MM.1S (cell line): ENCODE measurements around the gene PHACTR1.
"Not testable (repeated sequence)": the region's sequence is repeated elsewhere in the genome, so short reads cannot be mapped to it uniquely, and the experiment has no call there.

Source experiments
- DNase-seq: peaks from one replicate; pipeline ENCODE4 v3.0.0-alpha.2; 2015
- H2AFZ ChIP-seq: fragments of 300-600 bp; sonication (generic); 2 replicates; pipeline ENCODE4 v1.6.0; 2016; ENCODE audit warnings: antibody characterized with exemption, low read length
- H3F3A ChIP-seq: fragments of 300-600 bp; sonication (generic); 2 replicates; pipeline ENCODE4 v1.6.1; 2016; ENCODE audit warnings: mild to moderate bottlenecking, antibody characterized with exemption, low read length, moderate library complexity, mixed read lengths; ENCODE audit not compliant: insufficient read depth
- H3K27ac ChIP-seq: fragments of 300-600 bp; sonication (generic); 2 replicates; pipeline ENCODE4 v1.5.1; 2016; ENCODE audit warnings: mild to moderate bottlenecking, low read length
- H3K27me3 ChIP-seq: fragments of 300-600 bp; sonication (generic); replicated peaks from 2 replicates; pipeline ENCODE4 v1.6.0; 2016; ENCODE audit warnings: low read length; ENCODE audit not compliant: insufficient read depth
- H3K36me3 ChIP-seq: fragments of 300-600 bp; sonication (generic); replicated peaks from 2 replicates; pipeline ENCODE4 v1.6.1; 2016; ENCODE audit warnings: mild to moderate bottlenecking, low read length, mixed read lengths; ENCODE audit not compliant: insufficient read depth
- H3K4me1 ChIP-seq: fragments of 300-600 bp; sonication (generic); 2 replicates; pipeline ENCODE4 v1.6.1; 2016; ENCODE audit warnings: low read length, mixed read lengths
- H3K4me2 ChIP-seq: fragments of 300-600 bp; sonication (generic); 2 replicates; pipeline ENCODE4 v1.6.0; 2016; ENCODE audit warnings: low read depth, low read length
- H3K4me3 ChIP-seq: fragments of 300-600 bp; sonication (generic); 2 replicates; pipeline ENCODE4 v1.5.1; 2016; ENCODE audit warnings: low read length, mixed read lengths
- H3K79me2 ChIP-seq: fragments of 300-600 bp; sonication (generic); 2 replicates; pipeline ENCODE4 v1.6.1; 2016; ENCODE audit warnings: mixed run types, low read length, mixed read lengths
- H3K9ac ChIP-seq: fragments of 300-600 bp; sonication (generic); 2 replicates; pipeline ENCODE4 v1.6.1; 2016; ENCODE audit warnings: low read length, mixed read lengths
- H3K9me2 ChIP-seq: fragments of 300-600 bp; sonication (generic); replicated peaks from 2 replicates; pipeline ENCODE4 v1.6.1; 2016; ENCODE audit warnings: mild to moderate bottlenecking, low read length, mixed read lengths; ENCODE audit not compliant: insufficient read depth
- H3K9me3 ChIP-seq: fragments of 300-600 bp; sonication (generic); replicated peaks from 2 replicates; pipeline ENCODE4 v1.6.1; 2016; ENCODE audit warnings: mild to moderate bottlenecking, low read length, mixed read lengths; ENCODE audit not compliant: insufficient read depth
- H4K20me1 ChIP-seq: fragments of 300-600 bp; sonication (generic); 2 replicates; pipeline ENCODE4 v1.6.1; 2016; ENCODE audit warnings: mild to moderate bottlenecking, low read length, moderate library complexity, mixed read lengths; ENCODE audit not compliant: insufficient read depth
- EZH2 ChIP-seq: fragments of 300-600 bp; sonication (generic); optimal IDR thresholded peaks from 2 replicates; pipeline ENCODE3; 2017; ENCODE audit warnings: low read depth, mild to moderate bottlenecking, antibody characterized with exemption, low read length, mixed read lengths
- EZH2phosphoT487 ChIP-seq: fragments of 300-600 bp; sonication (generic); IDR thresholded peaks from 2 replicates; pipeline ENCODE4 v1.6.1; 2018; ENCODE audit warnings: antibody characterized with exemption, low read length
- TF ChIP-seq, protein P1 (sequence below): fragments of 300-600 bp; sonication (generic); IDR thresholded peaks from 2 replicates; pipeline ENCODE4 v1.5.1; 2016; ENCODE audit warnings: antibody characterized with exemption, low read length, mixed read lengths

Gene PHACTR1

GRCh38 chr6:12941422-12941821 lies 224.9 kb downstream of the PHACTR1 start:
- no peak overlapping the region for H3K4me3 ChIP-seq
- H3K27ac ChIP-seq = no peak overlapping the region
- no peaks in the 10 kb centered on the region for H3K36me3 ChIP-seq
- no peaks in the 10 kb centered on the region for H3K4me1 ChIP-seq
- no peak overlapping the region for H3K9ac ChIP-seq
- no peak overlapping the region for H2AFZ ChIP-seq
- TF ChIP-seq, protein P1, sequence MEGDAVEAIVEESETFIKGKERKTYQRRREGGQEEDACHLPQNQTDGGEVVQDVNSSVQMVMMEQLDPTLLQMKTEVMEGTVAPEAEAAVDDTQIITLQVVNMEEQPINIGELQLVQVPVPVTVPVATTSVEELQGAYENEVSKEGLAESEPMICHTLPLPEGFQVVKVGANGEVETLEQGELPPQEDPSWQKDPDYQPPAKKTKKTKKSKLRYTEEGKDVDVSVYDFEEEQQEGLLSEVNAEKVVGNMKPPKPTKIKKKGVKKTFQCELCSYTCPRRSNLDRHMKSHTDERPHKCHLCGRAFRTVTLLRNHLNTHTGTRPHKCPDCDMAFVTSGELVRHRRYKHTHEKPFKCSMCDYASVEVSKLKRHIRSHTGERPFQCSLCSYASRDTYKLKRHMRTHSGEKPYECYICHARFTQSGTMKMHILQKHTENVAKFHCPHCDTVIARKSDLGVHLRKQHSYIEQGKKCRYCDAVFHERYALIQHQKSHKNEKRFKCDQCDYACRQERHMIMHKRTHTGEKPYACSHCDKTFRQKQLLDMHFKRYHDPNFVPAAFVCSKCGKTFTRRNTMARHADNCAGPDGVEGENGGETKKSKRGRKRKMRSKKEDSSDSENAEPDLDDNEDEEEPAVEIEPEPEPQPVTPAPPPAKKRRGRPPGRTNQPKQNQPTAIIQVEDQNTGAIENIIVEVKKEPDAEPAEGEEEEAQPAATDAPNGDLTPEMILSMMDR = no peak
- TF ChIP-seq EZH2 (no peak), EZH2phosphoT487 (no peak)
- no peaks in the 10 kb centered on the region for H3K9me3 ChIP-seq
- no peaks in the 10 kb centered on the region for H3K27me3 ChIP-seq
- no peaks in the 10 kb centered on the region for H3K9me2 ChIP-seq
- no peaks in the 10 kb centered on the region for H3K79me2 ChIP-seq
- no peaks in the 10 kb centered on the region for H4K20me1 ChIP-seq
- H3F3A ChIP-seq = no peaks in the 10 kb centered on the region
- H3K4me2 ChIP-seq = no peak overlapping the region
- no peak for DNase-seq

DNA sequence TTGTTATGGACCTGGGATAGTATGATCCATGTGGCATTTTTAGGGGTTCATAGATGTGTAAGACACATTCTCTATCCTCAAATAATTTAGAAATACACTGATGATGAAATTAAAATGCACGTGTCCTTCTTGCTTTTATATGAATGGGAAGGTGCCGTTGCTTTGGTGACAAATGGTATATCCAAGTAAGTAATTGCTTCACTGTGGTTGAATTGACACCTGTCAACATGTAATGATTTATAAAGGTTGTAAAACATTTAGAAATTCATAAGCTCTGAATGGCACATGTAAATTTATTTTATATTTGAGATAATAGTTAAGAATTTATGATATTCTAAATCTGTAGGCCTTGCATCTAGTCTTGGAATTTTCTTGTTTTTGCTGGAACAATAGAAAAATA lies 227.0 kb downstream of the PHACTR1 start:
- Histone ChIP-seq H3K9me3 (no peaks in the 10 kb centered on the region), H3F3A (no peaks in the 10 kb centered on the region), H4K20me1 (no peaks in the 10 kb centered on the region), H3K9me2 (no peaks in the 10 kb centered on the region), H3K4me1 (no peaks in the 10 kb centered on the region), H3K4me2 (no peak overlapping the region), H3K36me3 (no peaks in the 10 kb centered on the region), H3K4me3 (no peak overlapping the region), H3K79me2 (no peaks in the 10 kb centered on the region), H2AFZ (no peak overlapping the region), H3K9ac (no peak overlapping the region), H3K27ac (no peak overlapping the region), H3K27me3 (no peaks in the 10 kb centered on the region)
- DNase-seq = no peak
- no peak for TF ChIP-seq EZH2
- TF ChIP-seq, protein P1 = no peak

DNA sequence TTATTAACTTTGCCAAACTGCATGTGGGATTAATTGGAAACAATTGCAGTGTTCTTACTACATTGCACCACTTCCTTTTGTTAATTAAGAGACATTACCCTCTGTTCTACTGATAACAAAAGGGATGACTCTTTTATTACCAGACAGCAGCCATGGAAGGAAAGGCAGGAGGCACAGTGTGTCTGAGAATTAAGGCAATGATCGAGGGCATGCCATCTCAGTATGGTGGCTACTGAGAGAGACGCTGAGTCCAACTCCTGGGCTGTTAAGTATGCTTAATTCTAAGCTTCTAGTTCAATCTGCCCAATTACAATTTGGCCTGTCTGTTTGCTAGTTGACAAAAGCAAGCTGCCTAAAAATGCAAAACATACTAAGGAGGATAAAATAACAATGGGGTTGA lies 227.4 kb downstream of the PHACTR1 start:
- Histone ChIP-seq H3K4me2 (no peak overlapping the region), H3K9me2 (no peaks in the 10 kb centered on the region), H3K27ac (no peak overlapping the region), H3K79me2 (no peaks in the 10 kb centered on the region), H3K4me1 (no peaks in the 10 kb centered on the region), H4K20me1 (no peaks in the 10 kb centered on the region), H3K27me3 (no peaks in the 10 kb centered on the region), H3K36me3 (no peaks in the 10 kb centered on the region), H3K9me3 (no peaks in the 10 kb centered on the region), H3F3A (no peaks in the 10 kb centered on the region), H3K9ac (no peak overlapping the region), H2AFZ (no peak overlapping the region), H3K4me3 (no peak overlapping the region)
- DNase-seq = no peak
- TF ChIP-seq, protein P1 = no peak
- TF ChIP-seq EZH2phosphoT487 (no peak), EZH2 (no peak)

- not testable (repeated sequence) for H2AFZ ChIP-seq, DNase-seq, H3K27ac ChIP-seq, H3K9me2 ChIP-seq, H3K4me1 ChIP-seq, H4K20me1 ChIP-seq, H3K36me3 ChIP-seq, H3K4me2 ChIP-seq, H3K9me3 ChIP-seq, H3K4me3 ChIP-seq, H3K9ac ChIP-seq, H3K79me2 ChIP-seq, H3K27me3 ChIP-seq, H3F3A ChIP-seq
These were observed 228.0 kb downstream of the PHACTR1 start for GRCh38 chr6:12944528-12944927.
